Suprapubic skin (tissue), 4 donors: Measurements from ENCODE around the gene SHC1. TPM values are rescaled to one million over a fixed set of nuclear protein-coding genes. Genes with fewer than 3 reads are reported as not detected.
A peak's percentile ranks its signal among the peaks of the same experiment; 100 is the strongest.

Source experiments
- DNase-seq, 2 donors: peaks; one replicate each; pipeline ENCODE4 v3.0.0-alpha.2; 2019; ENCODE audit warnings: low spot score in 2 of 2
- H3K27ac ChIP-seq: fragments of 200-600 bp; sonication (generic); one replicate; pipeline ENCODE4 v1.5.1; 2019
- H3K27me3 ChIP-seq: fragments of 200-600 bp; sonication (generic); one replicate; pipeline ENCODE4 v1.5.1; 2019
- H3K36me3 ChIP-seq: fragments of 200-600 bp; sonication (generic); one replicate; pipeline ENCODE4 v1.5.1; 2019
- H3K4me1 ChIP-seq: fragments of 200-600 bp; sonication (generic); one replicate; pipeline ENCODE4 v1.5.1; 2019
- H3K4me3 ChIP-seq: fragments of 200-600 bp; sonication (generic); one replicate; pipeline ENCODE4 v1.5.1; 2019; ENCODE audit warnings: mild to moderate bottlenecking
- H3K9me3 ChIP-seq: fragments of 200-600 bp; sonication (generic); one replicate; pipeline ENCODE4 v1.5.1; 2019
- EP300 ChIP-seq: sonication (generic); formaldehyde crosslinking; IDR thresholded peaks from one replicate; pipeline ENCODE4 v1.6.1; 2017; ENCODE audit warnings: antibody characterized with exemption
- POLR2A ChIP-seq, 2 donors: fragments of 450-650 bp; IDR thresholded peaks; one replicate each; pipeline ENCODE4 v1.6.1; 2017; ENCODE audit warnings: antibody characterized with exemption in 2 of 2, mild to moderate bottlenecking in 2 of 2, moderate library complexity in 2 of 2
- POLR2AphosphoS5 ChIP-seq, 3 donors: sonication (generic); formaldehyde crosslinking; IDR thresholded peaks; one replicate each; pipeline ENCODE4 v1.6.1; 2017; ENCODE audit warnings: antibody characterized with exemption in 3 of 3
- WGBS: methylation state at CpG from one replicate; pipeline ENCODE4 v1.1.5; 2018; 5-methylcytosine and 5-hydroxymethylcytosine counted together
- total RNA-seq, 4 donors: library from RNA; depleted of rRNA; stranded (reverse); fragments of >200 nt; gene quantifications; one replicate each; pipeline ENCODE4 v1.1.0, GENCODE V29; 2016
- TF ChIP-seq, protein P1 (sequence below), 2 donors: fragments of 200-600 bp in 1 of 2; fragments of 450-650 bp in 1 of 2; sonication (generic) in 1 of 2; IDR thresholded peaks; one replicate each; pipeline ENCODE4 v1.5.1; 2016 to 2019; ENCODE audit warnings: antibody characterized with exemption in 2 of 2, mild to moderate bottlenecking in 1 of 2, moderate library complexity in 1 of 2

SHC1 gene
- total RNA-seq, 4 donors from 2014 or later: 54.5 to 102 (median 69.5) TPM

DNA sequence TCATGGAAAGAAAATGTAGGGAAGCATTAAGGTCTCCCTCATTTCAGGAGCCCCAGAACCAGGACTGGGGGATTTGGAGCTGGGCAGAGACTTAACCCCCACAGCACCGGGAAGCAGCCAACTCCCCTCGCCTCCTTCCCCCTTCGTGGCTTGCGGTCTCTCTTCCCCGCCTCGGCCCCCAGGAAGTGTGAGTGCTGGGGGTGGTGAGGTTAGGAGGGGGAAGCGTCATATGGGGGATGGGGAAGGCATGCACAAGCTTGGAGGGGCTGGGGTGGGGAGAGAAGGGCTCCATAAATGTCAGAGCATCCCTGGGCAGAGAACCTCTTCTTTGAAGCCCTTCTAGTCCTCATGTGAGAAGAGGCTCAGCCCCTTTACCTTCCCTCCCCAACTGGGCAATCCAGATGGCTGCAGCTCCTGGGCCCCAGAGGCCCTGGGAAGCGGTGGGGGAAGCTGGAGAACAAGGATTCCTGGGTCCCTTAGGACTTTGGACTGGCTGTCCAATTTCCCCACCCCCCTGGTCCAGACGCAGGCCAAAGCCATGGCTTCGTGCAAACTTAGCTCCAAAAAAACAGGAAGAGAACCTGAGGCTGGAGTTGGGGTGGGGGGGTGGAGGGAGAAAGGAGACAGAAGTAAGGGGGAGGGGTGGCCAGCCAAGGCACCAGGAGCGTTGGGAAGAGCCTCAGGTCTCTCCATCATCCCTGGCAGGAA, 39.8 kb upstream of the SHC1 start:
- TF ChIP-seq POLR2AphosphoS5 (IDR thresholded peaks at IDR 0.05) (no peak), POLR2A (IDR thresholded peaks at IDR 0.05) (no peak), EP300 (no peak)
- TF ChIP-seq, protein P1, sequence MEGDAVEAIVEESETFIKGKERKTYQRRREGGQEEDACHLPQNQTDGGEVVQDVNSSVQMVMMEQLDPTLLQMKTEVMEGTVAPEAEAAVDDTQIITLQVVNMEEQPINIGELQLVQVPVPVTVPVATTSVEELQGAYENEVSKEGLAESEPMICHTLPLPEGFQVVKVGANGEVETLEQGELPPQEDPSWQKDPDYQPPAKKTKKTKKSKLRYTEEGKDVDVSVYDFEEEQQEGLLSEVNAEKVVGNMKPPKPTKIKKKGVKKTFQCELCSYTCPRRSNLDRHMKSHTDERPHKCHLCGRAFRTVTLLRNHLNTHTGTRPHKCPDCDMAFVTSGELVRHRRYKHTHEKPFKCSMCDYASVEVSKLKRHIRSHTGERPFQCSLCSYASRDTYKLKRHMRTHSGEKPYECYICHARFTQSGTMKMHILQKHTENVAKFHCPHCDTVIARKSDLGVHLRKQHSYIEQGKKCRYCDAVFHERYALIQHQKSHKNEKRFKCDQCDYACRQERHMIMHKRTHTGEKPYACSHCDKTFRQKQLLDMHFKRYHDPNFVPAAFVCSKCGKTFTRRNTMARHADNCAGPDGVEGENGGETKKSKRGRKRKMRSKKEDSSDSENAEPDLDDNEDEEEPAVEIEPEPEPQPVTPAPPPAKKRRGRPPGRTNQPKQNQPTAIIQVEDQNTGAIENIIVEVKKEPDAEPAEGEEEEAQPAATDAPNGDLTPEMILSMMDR (IDR thresholded peaks at IDR 0.05): no peak
- 28% methylated on average over 11 of the region's 11 CpGs for WGBS
- Histone ChIP-seq H3K27ac (peak overlapping the region; percentile 96), H3K27me3 (no peaks in the 10 kb centered on the region), H3K4me3 (peak overlapping the region; percentile 97), H3K9me3 (no peaks in the 10 kb centered on the region), H3K4me1 (peaks cover 91% of the 10 kb centered on the region), H3K36me3 (peaks cover 15% of the 10 kb centered on the region)
- DNase-seq: no peak

DNA sequence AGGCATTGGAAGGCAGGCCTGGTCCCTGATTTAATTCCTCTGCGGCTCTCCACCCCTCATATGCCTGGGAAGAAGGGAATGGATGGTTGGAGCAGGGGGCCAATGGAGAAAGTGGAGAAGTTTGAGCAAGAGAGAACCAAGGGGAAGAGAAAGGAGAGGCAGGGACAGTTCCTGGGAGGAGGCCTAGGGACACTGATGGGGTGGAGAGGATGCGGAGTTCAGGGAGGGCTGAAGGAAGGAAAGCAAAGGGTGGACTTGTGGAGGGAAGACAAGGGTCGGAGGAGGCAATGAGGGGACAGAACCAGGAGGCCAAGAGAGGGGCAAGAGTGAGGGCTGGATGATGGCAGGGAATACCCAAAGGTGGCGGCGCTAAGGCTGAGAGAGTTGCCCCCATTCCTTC, 39.2 kb upstream of the SHC1 start:
- Histone ChIP-seq H3K27me3 (no peaks in the 10 kb centered on the region), H3K36me3 (peaks cover 9% of the 10 kb centered on the region), H3K9me3 (no peaks in the 10 kb centered on the region), H3K27ac (peak overlapping the region; percentile 96), H3K4me1 (peaks cover 91% of the 10 kb centered on the region), H3K4me3 (peak overlapping the region; percentile 97)
- TF ChIP-seq POLR2A (IDR thresholded peaks at IDR 0.05) (no peak), EP300 (no peak), POLR2AphosphoS5 (IDR thresholded peaks at IDR 0.05) (no peak)
- TF ChIP-seq, protein P1 (IDR thresholded peaks at IDR 0.05): no peak
- DNase-seq: no peak
- 71% methylated on average over 5 of the region's 5 CpGs for WGBS

- 68% methylated on average over 5 of the region's 12 CpGs for WGBS
- no peak for DNase-seq
- H3K4me1 ChIP-seq: peaks cover 93% of the 10 kb centered on the region
Measured at GRCh38 chr1:155009221-155009711, 38.7 kb upstream of the SHC1 start.

DNA sequence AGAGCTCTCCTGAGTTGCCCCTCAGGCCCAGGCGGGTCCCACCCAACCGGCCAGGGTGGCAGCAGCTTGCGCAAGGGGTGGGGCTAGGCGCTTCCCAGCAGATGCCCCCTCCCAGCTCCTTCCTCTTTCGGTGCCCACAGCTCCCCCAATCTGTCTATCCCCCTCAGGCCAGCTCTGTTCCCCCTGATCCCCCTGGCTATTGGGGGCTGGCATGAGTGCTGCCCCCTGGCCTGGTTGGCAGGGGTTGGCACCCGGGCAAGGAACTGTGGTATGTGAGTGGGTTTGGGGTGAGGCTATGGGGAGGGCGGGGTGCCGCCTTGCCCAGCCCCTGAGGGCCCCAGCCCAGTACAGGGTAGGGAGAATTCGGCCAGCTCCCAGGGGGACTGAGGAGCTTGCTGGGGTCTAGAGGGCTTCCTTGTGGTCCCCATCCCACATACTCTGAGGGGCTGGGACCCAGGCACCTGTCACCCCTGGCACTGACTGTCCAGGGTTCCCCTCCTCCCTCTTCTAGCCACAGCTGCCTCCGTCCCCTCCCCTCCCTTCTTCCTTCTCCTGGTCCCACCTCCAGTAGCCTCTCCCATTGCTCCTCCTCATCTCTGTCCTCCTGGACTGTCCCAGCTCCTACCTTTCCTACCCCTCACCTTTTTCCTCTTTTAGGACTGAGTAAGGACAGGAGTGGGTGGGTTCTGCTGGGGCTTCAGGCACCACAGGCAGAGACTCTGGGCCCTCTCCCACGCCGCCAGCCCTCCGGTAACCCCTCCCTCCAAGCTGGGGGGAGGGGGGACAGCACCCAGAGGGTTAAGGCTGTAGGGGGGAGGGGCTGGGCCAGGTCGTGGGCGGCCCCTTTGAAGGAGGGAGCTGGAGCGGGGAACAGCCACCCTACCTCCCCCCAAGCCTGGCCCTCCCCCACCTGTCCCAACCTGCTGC, 37.7 kb upstream of the SHC1 start:
- no peak for TF ChIP-seq POLR2AphosphoS5 (IDR thresholded peaks at IDR 0.05)
- TF ChIP-seq, protein P1 (IDR thresholded peaks at IDR 0.05): no peak
- no peak for TF ChIP-seq POLR2A (IDR thresholded peaks at IDR 0.05)
- TF ChIP-seq EP300: no peak
- H3K4me3 ChIP-seq: peak overlapping the region; percentile 97
- H3K9me3 ChIP-seq: no peaks in the 10 kb centered on the region
- WGBS: 36% methylated on average over 13 of the region's 16 CpGs
- peak overlapping the region; percentile 96 for H3K27ac ChIP-seq
- H3K4me1 ChIP-seq: peaks cover 89% of the 10 kb centered on the region
- no peaks in the 10 kb centered on the region for H3K36me3 ChIP-seq
- no peak for DNase-seq
- no peaks in the 10 kb centered on the region for H3K27me3 ChIP-seq

More at GRCh38 chr1:155009221-155009711, 38.7 kb upstream of the SHC1 start:
- TF ChIP-seq EP300 (no peak), POLR2AphosphoS5 (IDR thresholded peaks at IDR 0.05) (no peak), POLR2A (IDR thresholded peaks at IDR 0.05) (no peak)
- Histone ChIP-seq H3K27me3 (no peaks in the 10 kb centered on the region), H3K9me3 (no peaks in the 10 kb centered on the region), H3K27ac (peak overlapping the region; percentile 96), H3K4me3 (peak overlapping the region; percentile 97), H3K36me3 (peaks cover 5% of the 10 kb centered on the region)

DNA sequence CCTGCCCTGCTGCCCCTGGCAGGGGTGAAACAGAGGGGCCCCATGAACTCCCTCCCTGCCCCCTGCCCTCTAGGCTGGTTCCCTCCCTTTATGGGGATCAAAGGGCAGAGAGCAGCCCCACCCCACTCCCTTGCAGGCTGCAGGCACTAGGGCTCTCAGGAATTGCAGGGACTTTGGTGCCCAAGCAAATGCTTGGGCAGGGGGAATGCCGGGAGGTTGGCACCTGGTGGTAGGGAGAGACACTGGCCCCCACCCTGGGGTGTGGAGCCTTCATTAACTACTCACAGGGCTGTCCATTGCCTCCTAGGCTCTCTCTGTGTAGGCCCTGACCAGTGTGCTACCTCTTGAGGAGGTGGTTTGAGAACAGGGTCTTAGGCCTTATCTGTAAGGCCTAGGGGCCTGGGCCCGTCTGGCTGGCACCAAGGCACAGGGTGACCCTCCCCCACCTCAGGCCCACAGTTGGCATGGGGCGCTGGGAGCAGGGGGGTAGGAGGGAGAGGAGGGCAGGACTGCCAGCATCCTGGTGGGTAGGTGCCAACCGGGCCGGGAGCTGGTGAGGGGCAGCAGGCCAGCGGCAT, 36.8 kb upstream of the SHC1 start:
- H3K27ac ChIP-seq: peak overlapping the region; percentile 96
- H3K4me1 ChIP-seq: peaks cover 79% of the 10 kb centered on the region
- no peaks in the 10 kb centered on the region for H3K36me3 ChIP-seq
- H3K9me3 ChIP-seq: no peaks in the 10 kb centered on the region
- peak overlapping the region; percentile 97 for H3K4me3 ChIP-seq
- DNase-seq: no peak
- 31% methylated on average over 6 of the region's 6 CpGs for WGBS
- TF ChIP-seq, protein P1 (IDR thresholded peaks at IDR 0.05): no peak
- TF ChIP-seq POLR2AphosphoS5 (IDR thresholded peaks at IDR 0.05) (no peak), EP300 (no peak), POLR2A (IDR thresholded peaks at IDR 0.05) (no peak)
- H3K27me3 ChIP-seq: no peaks in the 10 kb centered on the region
